PC-9 (cell line): ENCODE results near the gene AFG1L.

Source experiments
- EZH2 ChIP-seq: fragments of 200-600 bp; sonication (generic); IDR thresholded peaks from 2 replicates; pipeline ENCODE4 v1.8.0; 2017; ENCODE audit warnings: antibody characterized with exemption, low read depth
- TF ChIP-seq, protein P1 (sequence below): fragments of 200-600 bp; sonication (generic); conservative IDR thresholded peaks from 2 replicates; pipeline ENCODE4 v1.6.1; 2017; ENCODE audit warnings: mixed run types, antibody characterized with exemption, mild to moderate bottlenecking, moderate library complexity

GRCh38 chr6:108322728-108323127 is 27.9 kb downstream of the AFG1L start:
- TF ChIP-seq, protein P1, sequence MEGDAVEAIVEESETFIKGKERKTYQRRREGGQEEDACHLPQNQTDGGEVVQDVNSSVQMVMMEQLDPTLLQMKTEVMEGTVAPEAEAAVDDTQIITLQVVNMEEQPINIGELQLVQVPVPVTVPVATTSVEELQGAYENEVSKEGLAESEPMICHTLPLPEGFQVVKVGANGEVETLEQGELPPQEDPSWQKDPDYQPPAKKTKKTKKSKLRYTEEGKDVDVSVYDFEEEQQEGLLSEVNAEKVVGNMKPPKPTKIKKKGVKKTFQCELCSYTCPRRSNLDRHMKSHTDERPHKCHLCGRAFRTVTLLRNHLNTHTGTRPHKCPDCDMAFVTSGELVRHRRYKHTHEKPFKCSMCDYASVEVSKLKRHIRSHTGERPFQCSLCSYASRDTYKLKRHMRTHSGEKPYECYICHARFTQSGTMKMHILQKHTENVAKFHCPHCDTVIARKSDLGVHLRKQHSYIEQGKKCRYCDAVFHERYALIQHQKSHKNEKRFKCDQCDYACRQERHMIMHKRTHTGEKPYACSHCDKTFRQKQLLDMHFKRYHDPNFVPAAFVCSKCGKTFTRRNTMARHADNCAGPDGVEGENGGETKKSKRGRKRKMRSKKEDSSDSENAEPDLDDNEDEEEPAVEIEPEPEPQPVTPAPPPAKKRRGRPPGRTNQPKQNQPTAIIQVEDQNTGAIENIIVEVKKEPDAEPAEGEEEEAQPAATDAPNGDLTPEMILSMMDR: no peak
- no peak for TF ChIP-seq EZH2
